ENCODE data around the gene COMMD4. TPM values are rescaled to one million over a fixed set of nuclear protein-coding genes. Genes with fewer than 3 reads are reported as not detected.
"Not testable (repeated sequence)": the region's sequence is repeated elsewhere in the genome, so short reads cannot be mapped to it uniquely, and the experiment has no call there.

The COMMD4 gene
- 10 to 100 TPM; 46.9 to 75.2 (median 55.2) TPM for total RNA-seq

- Histone ChIP-seq H3K4me3 (peak within 1 kb of the TSS; percentile 66), H3K27ac (peak within 1 kb of the TSS; percentile 34), H3K9me3 (no peaks in the 10 kb centered on the region), H3K27me3 (no peaks in the 10 kb centered on the region), H3K4me1 (peaks cover 20% of the 10 kb centered on the region), H3K36me3 (peaks cover 17% of the 10 kb centered on the region)
- TF ChIP-seq EP300 (IDR thresholded peaks at IDR 0.05) (no peak), POLR2A (IDR thresholded peaks at IDR 0.05) (peak in 1 of 2 donors; percentile 44), POLR2AphosphoS5 (IDR thresholded peaks at IDR 0.05) (peak in 2 of 3 donors; percentile 57 to 65), CTCF (IDR thresholded peaks at IDR 0.05) (no peak)
- WGBS: 0% methylated on average over 19 of the region's 42 CpGs
- DNase-seq (ENCODE audit: low spot score in 2 of 2): peak; percentile 97 to 98
Measured at GRCh38 chr15:75335705-75336355, at the start of gene COMMD4. Gene COMMD4, plus strand, starts transcription at chr15:75336063. Its CDS starts 27 bp downstream, at chr15:75336090.

- not testable (repeated sequence) for H3K36me3 ChIP-seq, H3K4me1 ChIP-seq, H3K27ac ChIP-seq, H3K4me3 ChIP-seq, H3K9me3 ChIP-seq, H3K27me3 ChIP-seq
- DNase-seq (ENCODE audit: low spot score in 2 of 2): peak in 1 of 2 donors; percentile 58
- no CpG with 5 or more reads among the region's 18 CpGs for whole genome bisulfite sequencing
Measured at GRCh38 chr15:75293660-75294059, 42.2 kb upstream of the COMMD4 start.

GRCh38 chr15:75298541-75299310 is 37.1 kb upstream of the COMMD4 start:
- not testable (repeated sequence) for H3K27ac ChIP-seq; H3K36me3 ChIP-seq; H3K4me1 ChIP-seq; H3K9me3 ChIP-seq; DNase-seq (ENCODE audit: low spot score in 2 of 2); H3K27me3 ChIP-seq; H3K4me3 ChIP-seq
- 83% methylated on average over 1 of the region's 13 CpGs for WGBS

GRCh38 chr15:75299311-75299688 is 36.6 kb upstream of the COMMD4 start:
- H3K4me1 ChIP-seq; H3K27me3 ChIP-seq; H3K36me3 ChIP-seq; H3K27ac ChIP-seq; DNase-seq (ENCODE audit: low spot score in 2 of 2); H3K9me3 ChIP-seq; H3K4me3 ChIP-seq: not testable (repeated sequence)
- WGBS: no CpG with 5 or more reads among the region's 6 CpGs
- TF ChIP-seq CTCF (IDR thresholded peaks at IDR 0.05): peak in 1 of 2 donors; percentile 59

- 69% methylated on average over 5 of the region's 6 CpGs for WGBS
- DNase-seq (ENCODE audit: low spot score in 2 of 2); H3K4me1 ChIP-seq; H3K27me3 ChIP-seq; H3K9me3 ChIP-seq; H3K4me3 ChIP-seq; H3K27ac ChIP-seq; H3K36me3 ChIP-seq: not testable (repeated sequence)
Measured at GRCh38 chr15:75300026-75300425, 35.8 kb upstream of the COMMD4 start.

GRCh38 chr15:75302318-75302717 is 33.5 kb upstream of the COMMD4 start:
- 85% methylated on average over 7 of the region's 9 CpGs for WGBS
- no peak for DNase-seq (ENCODE audit: low spot score in 2 of 2)

GRCh38 chr15:75302753-75303152 is 33.1 kb upstream of the COMMD4 start:
- H3K4me3 ChIP-seq; DNase-seq (ENCODE audit: low spot score in 2 of 2); H3K36me3 ChIP-seq; H3K4me1 ChIP-seq; H3K27ac ChIP-seq; H3K9me3 ChIP-seq: not testable (repeated sequence)
- peaks cover 12% of the 10 kb centered on the region for H3K27me3 ChIP-seq
- WGBS: 89% methylated on average over 4 of the region's 4 CpGs

More at GRCh38 chr15:75302318-75302717, 33.5 kb upstream of the COMMD4 start:
- TF ChIP-seq CTCF (IDR thresholded peaks at IDR 0.05) (no peak), POLR2AphosphoS5 (IDR thresholded peaks at IDR 0.05) (no peak), POLR2A (IDR thresholded peaks at IDR 0.05) (no peak)
- no peaks in the 10 kb centered on the region for H3K4me1 ChIP-seq
- no peak overlapping the region for H3K4me3 ChIP-seq
- peaks cover 10% of the 10 kb centered on the region for H3K27me3 ChIP-seq
- no peaks in the 10 kb centered on the region for H3K9me3 ChIP-seq
- H3K27ac ChIP-seq: no peak overlapping the region
- H3K36me3 ChIP-seq: no peaks in the 10 kb centered on the region

Data from suprapubic skin (tissue), 4 donors.